Liver (tissue), 9 donors: ENCODE data around the gene DYSF. TPM values are rescaled to one million over a fixed set of nuclear protein-coding genes. Genes with fewer than 3 reads are reported as not detected.

ENCODE experiments used
- DNase-seq: peaks from one replicate; pipeline ENCODE4 v3.0.0-alpha.2; 2017; ENCODE audit warnings: low spot score
- H3K27ac ChIP-seq, 2 donors: one replicate each; pipeline ENCODE4 v1.7.0; 2013; ENCODE audit warnings: inconsistent platforms in 2 of 2, low read length in 2 of 2, control low read depth in 1 of 2, low read depth in 1 of 2, mild to moderate bottlenecking in 1 of 2
- H3K27me3 ChIP-seq, 4 donors: one replicate each; pipeline versions ENCODE4 v1.6.1 to v1.7.0; 2013; ENCODE audit warnings: low read length in 3 of 4, inconsistent platforms in 1 of 4, mild to moderate bottlenecking in 1 of 4, moderate library complexity in 1 of 4; ENCODE audit not compliant: control insufficient read depth in 4 of 4, insufficient read depth in 4 of 4
- H3K36me3 ChIP-seq, 4 donors: one replicate each; pipeline versions ENCODE4 v1.6.1 to v1.7.0; 2013; ENCODE audit warnings: low read length in 3 of 4, mild to moderate bottlenecking in 3 of 4, low read depth in 1 of 4, moderate library complexity in 1 of 4; ENCODE audit not compliant: control insufficient read depth in 4 of 4, insufficient read depth in 3 of 4
- H3K4me1 ChIP-seq, 4 donors: one replicate each; pipeline versions ENCODE4 v1.6.1 to v1.7.0; 2013; ENCODE audit warnings: low read length in 3 of 4, mild to moderate bottlenecking in 3 of 4, moderate library complexity in 1 of 4; ENCODE audit not compliant: control insufficient read depth in 4 of 4, insufficient read depth in 4 of 4
- H3K4me3 ChIP-seq, 3 donors: one replicate each; pipeline versions ENCODE4 v1.6.1 to v1.7.0; 2013; ENCODE audit warnings: low read length in 3 of 3, control low read depth in 1 of 3, low read depth in 1 of 3, mild to moderate bottlenecking in 1 of 3
- H3K9ac ChIP-seq, 2 donors: one replicate each; pipeline ENCODE4 v1.7.0; 2013; ENCODE audit warnings: low read length in 2 of 2, mild to moderate bottlenecking in 2 of 2, moderate library complexity in 2 of 2, control low read depth in 1 of 2, low read depth in 1 of 2
- H3K9me3 ChIP-seq, 4 donors: one replicate each; pipeline versions ENCODE4 v1.6.1 to v1.7.0; 2013; ENCODE audit warnings: low read length in 3 of 4; ENCODE audit not compliant: control insufficient read depth in 4 of 4
- EGR1 ChIP-seq, 2 donors: IDR thresholded peaks; 2 replicates each; pipeline ENCODE4 v1.6.1; 2016 to 2018; ENCODE audit warnings: antibody characterized with exemption in 2 of 2, low read depth in 2 of 2
- FOXA1 ChIP-seq: IDR thresholded peaks from 2 replicates; pipeline ENCODE4 v1.6.1; 2016; ENCODE audit warnings: antibody characterized with exemption
- GABPA ChIP-seq, 2 donors: IDR thresholded peaks in 1 of 2; conservative IDR thresholded peaks in 1 of 2; 2 replicates each; pipeline ENCODE4 v1.6.1; 2016; ENCODE audit warnings: antibody characterized with exemption in 2 of 2, mild to moderate bottlenecking in 1 of 2, moderate library complexity in 1 of 2
- HNF4A ChIP-seq, 2 donors: conservative IDR thresholded peaks; 2 replicates each; pipeline ENCODE4 v1.6.1; 2016; ENCODE audit warnings: antibody characterized with exemption in 2 of 2, mild to moderate bottlenecking in 2 of 2
- JUND ChIP-seq, 2 donors: IDR thresholded peaks; 2 replicates each; pipeline ENCODE4 v1.6.1; 2016; ENCODE audit warnings: antibody characterized with exemption in 2 of 2
- NR2F2 ChIP-seq: IDR thresholded peaks from 2 replicates; pipeline ENCODE4 v1.6.1; 2016; ENCODE audit warnings: antibody characterized with exemption
- RAD21 ChIP-seq, 2 donors: IDR thresholded peaks; 2 replicates each; pipeline ENCODE4 v1.6.1; 2016; ENCODE audit warnings: antibody characterized with exemption in 2 of 2, mild to moderate bottlenecking in 2 of 2
- RXRA ChIP-seq, 2 donors: IDR thresholded peaks; 2 replicates each; pipeline ENCODE4 v1.6.1; 2017 to 2018; ENCODE audit warnings: antibody characterized with exemption in 2 of 2, mild to moderate bottlenecking in 1 of 2
- SP1 ChIP-seq: IDR thresholded peaks from 2 replicates; pipeline ENCODE4 v1.6.1; 2018; ENCODE audit warnings: antibody characterized with exemption, mild to moderate bottlenecking
- YY1 ChIP-seq: IDR thresholded peaks from 2 replicates; pipeline ENCODE4 v1.6.1; 2016; ENCODE audit warnings: antibody characterized with exemption, mild to moderate bottlenecking
- WGBS: extraction: QIAGEN DNeasy Blood & Tissue Kit; methylation state at CpG from one replicate; pipeline ENCODE4 v1.1.7; 2013; 5-methylcytosine and 5-hydroxymethylcytosine counted together
- polyA plus RNA-seq, 2 donors: library from polyadenylated mRNA; stranded (reverse) in 1 of 2; unstranded in 1 of 2; fragments of 200-250 nt in 1 of 2; fragments of >200 nt in 1 of 2; fragmentation: Nextera tagmentation in 1 of 2; extraction: Ambion mirVana in 1 of 2; gene quantifications; one replicate each; pipeline versions ENCODE4 v1.2.1 to v1.2.3, GENCODE V29; 2013 to 2015
- total RNA-seq, 2 donors: library from RNA; depleted of rRNA; stranded (reverse); fragments of >200 nt; gene quantifications; one replicate each; pipeline ENCODE4 v1.2.3, GENCODE V29; 2014
- TF ChIP-seq, protein P1 (sequence below): IDR thresholded peaks from 2 replicates; pipeline ENCODE4 v1.6.1; 2016; ENCODE audit warnings: antibody characterized with exemption
- TF ChIP-seq, protein P2 (sequence below): IDR thresholded peaks from 2 replicates; pipeline ENCODE4 v1.6.1; 2016; ENCODE audit warnings: antibody characterized with exemption, mild to moderate bottlenecking
- TF ChIP-seq, protein P3 (sequence below): IDR thresholded peaks from 2 replicates; pipeline ENCODE4 v1.6.1; 2016; ENCODE audit warnings: antibody characterized with exemption
- TF ChIP-seq, protein P4 (sequence below): IDR thresholded peaks from 2 replicates; pipeline ENCODE4 v1.6.1; 2016; ENCODE audit warnings: antibody characterized with exemption
- donor health status: healthy.
- donor health status: healthy.
- donor health status: healthy.
- donor health status: healthy.
- donor health status: healthy.

The DYSF gene
- total and polyA plus RNA-seq, 4 donors, result 8.5 to 20.8 (median 13.6) TPM

DNA sequence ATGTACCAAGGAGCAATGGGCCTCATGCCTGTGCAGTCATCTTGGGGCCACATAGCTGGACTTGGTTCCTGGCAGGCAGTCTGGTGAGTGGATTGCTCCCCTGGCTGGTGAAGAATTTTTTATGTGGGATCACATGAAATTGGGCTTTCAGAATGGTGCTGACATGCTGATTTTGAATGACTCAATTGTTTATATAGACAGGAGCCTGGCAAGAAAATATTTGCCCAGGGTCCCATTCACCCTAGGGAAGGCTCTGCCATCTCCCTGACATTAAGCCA, 266.9 kb downstream of the DYSF start:
- Histone ChIP-seq H3K9me3 (peaks cover 0 to 3% (median 0%) of the 10 kb centered on the region in 4 donors), H3K4me1 (peaks cover 0 to 3% (median 0%) of the 10 kb centered on the region in 4 donors), H3K9ac (no peak overlapping the region), H3K36me3 (no peaks in the 10 kb centered on the region), H3K27ac (no peak overlapping the region), H3K4me3 (no peak overlapping the region), H3K27me3 (no peaks in the 10 kb centered on the region)
- TF ChIP-seq EGR1 (IDR thresholded peaks at IDR 0.05; ENCODE audit: low read depth in 2 of 2) (no peak), HNF4A (conservative IDR thresholded peaks at IDR 0.05) (no peak), RXRA (IDR thresholded peaks at IDR 0.05) (no peak), NR2F2 (no peak), YY1 (no peak), FOXA1 (no peak), SP1 (no peak)
- TF ChIP-seq, protein P1, sequence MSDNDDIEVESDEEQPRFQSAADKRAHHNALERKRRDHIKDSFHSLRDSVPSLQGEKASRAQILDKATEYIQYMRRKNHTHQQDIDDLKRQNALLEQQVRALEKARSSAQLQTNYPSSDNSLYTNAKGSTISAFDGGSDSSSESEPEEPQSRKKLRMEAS, result no peak
- TF ChIP-seq, protein P2, sequence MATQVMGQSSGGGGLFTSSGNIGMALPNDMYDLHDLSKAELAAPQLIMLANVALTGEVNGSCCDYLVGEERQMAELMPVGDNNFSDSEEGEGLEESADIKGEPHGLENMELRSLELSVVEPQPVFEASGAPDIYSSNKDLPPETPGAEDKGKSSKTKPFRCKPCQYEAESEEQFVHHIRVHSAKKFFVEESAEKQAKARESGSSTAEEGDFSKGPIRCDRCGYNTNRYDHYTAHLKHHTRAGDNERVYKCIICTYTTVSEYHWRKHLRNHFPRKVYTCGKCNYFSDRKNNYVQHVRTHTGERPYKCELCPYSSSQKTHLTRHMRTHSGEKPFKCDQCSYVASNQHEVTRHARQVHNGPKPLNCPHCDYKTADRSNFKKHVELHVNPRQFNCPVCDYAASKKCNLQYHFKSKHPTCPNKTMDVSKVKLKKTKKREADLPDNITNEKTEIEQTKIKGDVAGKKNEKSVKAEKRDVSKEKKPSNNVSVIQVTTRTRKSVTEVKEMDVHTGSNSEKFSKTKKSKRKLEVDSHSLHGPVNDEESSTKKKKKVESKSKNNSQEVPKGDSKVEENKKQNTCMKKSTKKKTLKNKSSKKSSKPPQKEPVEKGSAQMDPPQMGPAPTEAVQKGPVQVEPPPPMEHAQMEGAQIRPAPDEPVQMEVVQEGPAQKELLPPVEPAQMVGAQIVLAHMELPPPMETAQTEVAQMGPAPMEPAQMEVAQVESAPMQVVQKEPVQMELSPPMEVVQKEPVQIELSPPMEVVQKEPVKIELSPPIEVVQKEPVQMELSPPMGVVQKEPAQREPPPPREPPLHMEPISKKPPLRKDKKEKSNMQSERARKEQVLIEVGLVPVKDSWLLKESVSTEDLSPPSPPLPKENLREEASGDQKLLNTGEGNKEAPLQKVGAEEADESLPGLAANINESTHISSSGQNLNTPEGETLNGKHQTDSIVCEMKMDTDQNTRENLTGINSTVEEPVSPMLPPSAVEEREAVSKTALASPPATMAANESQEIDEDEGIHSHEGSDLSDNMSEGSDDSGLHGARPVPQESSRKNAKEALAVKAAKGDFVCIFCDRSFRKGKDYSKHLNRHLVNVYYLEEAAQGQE, result no peak
- TF ChIP-seq, protein P3, sequence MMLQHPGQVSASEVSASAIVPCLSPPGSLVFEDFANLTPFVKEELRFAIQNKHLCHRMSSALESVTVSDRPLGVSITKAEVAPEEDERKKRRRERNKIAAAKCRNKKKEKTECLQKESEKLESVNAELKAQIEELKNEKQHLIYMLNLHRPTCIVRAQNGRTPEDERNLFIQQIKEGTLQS, result no peak
- DNase-seq, result no peak

DNA sequence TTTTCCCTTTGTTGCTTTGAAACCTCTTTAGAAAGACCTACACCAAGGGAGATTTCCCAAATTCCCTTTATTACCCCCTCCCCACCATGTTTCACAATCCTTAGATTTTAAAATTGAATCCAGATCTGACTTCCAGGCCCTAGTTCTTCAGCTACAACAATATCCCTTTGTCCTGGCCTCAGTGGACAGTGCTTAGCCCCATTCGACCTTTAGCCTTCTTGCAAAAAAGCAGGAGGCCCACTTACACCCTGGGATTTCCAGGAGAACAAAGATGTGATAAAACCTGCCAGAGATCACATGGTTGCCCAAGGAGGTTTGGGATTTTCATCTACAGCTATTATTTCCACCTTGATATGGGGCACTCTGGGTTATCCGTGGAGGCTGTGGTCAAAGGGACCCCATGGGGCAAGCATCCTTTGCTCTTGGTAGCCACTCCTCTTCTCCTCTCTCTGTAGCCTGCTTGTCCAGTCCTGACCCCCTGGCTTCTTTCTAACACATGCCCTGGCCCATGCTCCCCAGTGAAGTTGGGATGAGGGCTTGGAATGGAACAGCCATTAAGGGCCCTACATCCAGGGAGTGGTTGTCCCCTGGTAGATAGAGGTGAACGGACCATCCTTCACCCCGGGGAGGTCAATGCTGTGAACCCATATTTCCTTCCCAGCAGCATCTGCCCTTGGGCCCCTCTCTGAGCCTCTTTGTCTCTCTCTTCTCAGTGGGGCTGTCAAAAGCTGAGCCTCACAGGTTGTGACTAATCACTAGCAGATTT, 267.4 kb downstream of the DYSF start:
- peaks cover 0 to 3% (median 0%) of the 10 kb centered on the region in 4 donors for H3K4me1 ChIP-seq
- H3K9ac ChIP-seq, result no peak overlapping the region
- WGBS, result 85% methylated on average over 4 of the region's 4 CpGs
- H3K36me3 ChIP-seq, result no peaks in the 10 kb centered on the region
- no peak for TF ChIP-seq NR2F2
- no peak for TF ChIP-seq RAD21 (IDR thresholded peaks at IDR 0.05)
- TF ChIP-seq, protein P3, result no peak
- TF ChIP-seq, protein P2, result no peak
- TF ChIP-seq GABPA (IDR thresholded peaks at IDR 0.05 in 1 of 2, conservative IDR thresholded peaks at IDR 0.05 in 1 of 2), result no peak
- TF ChIP-seq, protein P4, sequence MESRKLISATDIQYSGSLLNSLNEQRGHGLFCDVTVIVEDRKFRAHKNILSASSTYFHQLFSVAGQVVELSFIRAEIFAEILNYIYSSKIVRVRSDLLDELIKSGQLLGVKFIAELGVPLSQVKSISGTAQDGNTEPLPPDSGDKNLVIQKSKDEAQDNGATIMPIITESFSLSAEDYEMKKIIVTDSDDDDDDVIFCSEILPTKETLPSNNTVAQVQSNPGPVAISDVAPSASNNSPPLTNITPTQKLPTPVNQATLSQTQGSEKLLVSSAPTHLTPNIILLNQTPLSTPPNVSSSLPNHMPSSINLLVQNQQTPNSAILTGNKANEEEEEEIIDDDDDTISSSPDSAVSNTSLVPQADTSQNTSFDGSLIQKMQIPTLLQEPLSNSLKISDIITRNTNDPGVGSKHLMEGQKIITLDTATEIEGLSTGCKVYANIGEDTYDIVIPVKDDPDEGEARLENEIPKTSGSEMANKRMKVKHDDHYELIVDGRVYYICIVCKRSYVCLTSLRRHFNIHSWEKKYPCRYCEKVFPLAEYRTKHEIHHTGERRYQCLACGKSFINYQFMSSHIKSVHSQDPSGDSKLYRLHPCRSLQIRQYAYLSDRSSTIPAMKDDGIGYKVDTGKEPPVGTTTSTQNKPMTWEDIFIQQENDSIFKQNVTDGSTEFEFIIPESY, result no peak
- no peak for TF ChIP-seq EGR1 (IDR thresholded peaks at IDR 0.05; ENCODE audit: low read depth in 2 of 2)
- TF ChIP-seq RXRA (IDR thresholded peaks at IDR 0.05), result no peak
- no peak for TF ChIP-seq HNF4A (conservative IDR thresholded peaks at IDR 0.05)
- no peak for TF ChIP-seq JUND (IDR thresholded peaks at IDR 0.05)
- peaks cover 0 to 3% (median under 1%) of the 10 kb centered on the region in 4 donors for H3K9me3 ChIP-seq
- DNase-seq, result no peak
- no peak overlapping the region for H3K27ac ChIP-seq
- no peak overlapping the region for H3K4me3 ChIP-seq
- no peaks in the 10 kb centered on the region for H3K27me3 ChIP-seq
